Activated T-helper 17 cell treated with anti-CD3 and anti-CD28 coated beads, Interleukin-2, amount 50 U/mL, for 72 hours (primary cell): ENCODE results near the gene MDFIC. TPM values are rescaled to one million over a fixed set of nuclear protein-coding genes. Genes with fewer than 3 reads are reported as not detected.

Experiments
- ATAC-seq: fragments of 150-1000 bp; cut with Tn5 transposase; replicated peaks from 2 replicates; pipeline ENCODE4 v1.10.0; 2021; ENCODE audit warnings: mild to moderate bottlenecking, moderate library complexity
- H3K27ac Mint-ChIP-seq: one replicate; pipeline ENCODE4 v1.8.0; 2022; ENCODE audit warnings: mixed read lengths
- H3K27me3 Mint-ChIP-seq: one replicate; pipeline ENCODE4 v1.8.0; 2022; ENCODE audit warnings: mixed read lengths
- H3K36me3 Mint-ChIP-seq: one replicate; pipeline ENCODE4 v1.8.0; 2022; ENCODE audit warnings: low read depth, mild to moderate bottlenecking, mixed read lengths
- H3K4me1 Mint-ChIP-seq: one replicate; pipeline ENCODE4 v1.8.0; 2022; ENCODE audit warnings: mixed read lengths
- H3K4me3 Mint-ChIP-seq: one replicate; pipeline ENCODE4 v1.8.0; 2022; ENCODE audit warnings: mild to moderate bottlenecking, mixed read lengths
- H3K9me3 Mint-ChIP-seq: one replicate; pipeline ENCODE4 v1.8.0; 2022; ENCODE audit warnings: mixed read lengths
- total RNA-seq, 2 donors: library from RNA; stranded (reverse); gene quantifications; one replicate each; pipeline ENCODE4 v1.2.3, GENCODE V29; 2022

Gene MDFIC
- total RNA-seq, 2 donors from 2014 or later: 64.1 to 97.3 TPM

DNA sequence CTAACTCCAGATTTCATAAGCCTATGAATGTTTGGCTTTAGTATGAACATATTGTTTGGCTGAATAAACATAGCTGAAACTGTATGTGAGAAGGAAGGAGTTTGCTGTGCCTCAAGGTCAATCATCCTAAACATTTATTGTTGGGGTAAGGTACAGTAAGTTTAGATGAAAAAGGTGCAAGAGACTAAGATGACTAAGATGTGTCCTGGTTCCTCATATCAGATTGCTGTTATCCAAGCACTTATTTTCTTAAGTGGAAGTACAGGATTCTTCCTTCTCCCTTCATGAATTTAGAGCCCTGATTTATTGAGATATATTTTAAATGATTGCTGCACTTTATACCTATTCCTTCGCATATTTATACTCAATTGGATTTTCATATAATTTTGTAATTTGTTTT lies 12.2 kb downstream of the MDFIC start:
- Mint-ChIP-seq H3K9me3 (no peaks in the 10 kb centered on the region), H3K4me3 (no peak overlapping the region), H3K4me1 (peaks cover 52% of the 10 kb centered on the region), H3K27me3 (no peaks in the 10 kb centered on the region), H3K27ac (peak overlapping the region; percentile 9), H3K36me3 (peaks cover 27% of the 10 kb centered on the region)
- ATAC-seq: no peak

- Mint-ChIP-seq H3K4me1 (peaks cover 52% of the 10 kb centered on the region), H3K4me3 (no peak overlapping the region), H3K36me3 (peaks cover 33% of the 10 kb centered on the region), H3K27me3 (no peaks in the 10 kb centered on the region), H3K9me3 (no peaks in the 10 kb centered on the region), H3K27ac (peak overlapping the region; percentile 9)
- no peak for ATAC-seq
Observed at GRCh38 chr7:114934713-114935112, 12.8 kb downstream of the MDFIC start.

DNA sequence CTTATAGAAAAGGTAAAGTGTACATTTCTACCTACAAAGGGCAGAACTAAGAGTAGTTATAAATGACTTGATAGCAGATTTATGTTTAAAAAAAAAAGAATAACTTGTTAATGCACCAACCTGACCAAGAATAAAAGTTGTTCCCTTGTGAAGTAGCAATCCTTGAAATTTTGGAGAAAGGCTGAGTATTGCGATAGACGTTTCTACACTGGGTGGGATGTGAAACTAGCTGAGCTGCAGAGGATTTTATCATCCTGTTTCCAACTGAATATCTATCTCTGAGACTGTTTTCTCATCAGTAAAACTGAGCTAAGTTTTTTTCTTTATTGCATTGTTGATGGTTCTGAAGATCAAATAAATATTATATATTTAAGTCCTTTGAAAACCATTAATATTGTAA lies 14.6 kb downstream of the MDFIC start:
- H3K27me3 Mint-ChIP-seq: no peaks in the 10 kb centered on the region
- peaks cover 48% of the 10 kb centered on the region for H3K36me3 Mint-ChIP-seq
- no peak for ATAC-seq
- H3K4me1 Mint-ChIP-seq: peaks cover 60% of the 10 kb centered on the region
- H3K27ac Mint-ChIP-seq: peak overlapping the region; percentile 51
- no peaks in the 10 kb centered on the region for H3K9me3 Mint-ChIP-seq
- no peak overlapping the region for H3K4me3 Mint-ChIP-seq

- Mint-ChIP-seq H3K27ac (peak overlapping the region; percentile 49), H3K27me3 (no peaks in the 10 kb centered on the region), H3K9me3 (no peaks in the 10 kb centered on the region), H3K4me1 (peaks cover 58% of the 10 kb centered on the region), H3K36me3 (peaks cover 58% of the 10 kb centered on the region), H3K4me3 (peak overlapping the region; percentile 43)
- ATAC-seq: no peak
Observed at GRCh38 chr7:114937446-114937845, 15.6 kb downstream of the MDFIC start.

- peak; percentile 60 for ATAC-seq
- Mint-ChIP-seq H3K36me3 (peaks cover 71% of the 10 kb centered on the region), H3K9me3 (no peaks in the 10 kb centered on the region), H3K4me1 (peaks cover 57% of the 10 kb centered on the region), H3K27ac (peak overlapping the region; percentile 78), H3K4me3 (peak overlapping the region; percentile 29), H3K27me3 (no peaks in the 10 kb centered on the region)
Observed at GRCh38 chr7:114938785-114939184, 16.9 kb downstream of the MDFIC start.

DNA sequence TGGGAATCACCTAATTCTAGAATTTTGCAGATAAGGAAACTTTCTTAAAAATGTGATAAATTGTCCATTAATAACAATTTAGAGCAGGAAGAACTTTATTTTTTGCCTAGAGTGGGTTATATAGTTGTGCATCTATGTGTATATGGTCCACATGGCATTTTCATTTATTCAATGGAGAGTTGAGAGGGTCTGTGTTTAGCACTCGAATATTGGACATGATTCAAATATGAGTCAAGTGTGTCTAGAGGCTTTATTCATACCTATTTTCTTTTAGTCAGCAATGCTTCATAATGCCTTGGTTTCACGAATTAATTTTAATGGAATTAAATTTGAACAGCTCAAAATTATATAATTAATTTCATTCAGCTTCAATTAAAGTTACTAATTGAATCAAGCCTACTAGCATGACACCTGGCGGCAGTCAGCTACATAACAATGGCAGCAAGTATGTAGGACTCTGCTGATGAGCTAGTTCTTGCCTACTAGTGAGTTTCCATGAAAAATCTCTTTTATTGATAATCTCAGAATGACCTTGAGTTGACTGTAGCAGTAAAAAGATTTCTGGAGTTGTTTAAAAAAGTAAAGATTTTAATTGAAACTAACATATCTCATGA lies 17.7 kb downstream of the MDFIC start:
- H3K4me1 Mint-ChIP-seq: peaks cover 51% of the 10 kb centered on the region

GRCh38 chr7:114940220-114940619 lies 18.3 kb downstream of the MDFIC start:
- H3K4me1 Mint-ChIP-seq: peaks cover 47% of the 10 kb centered on the region
- ATAC-seq: no peak
- H3K4me3 Mint-ChIP-seq: peak overlapping the region; percentile 43
- no peaks in the 10 kb centered on the region for H3K27me3 Mint-ChIP-seq
- H3K27ac Mint-ChIP-seq: peak overlapping the region; percentile 40
- peaks cover 86% of the 10 kb centered on the region for H3K36me3 Mint-ChIP-seq
- H3K9me3 Mint-ChIP-seq: no peaks in the 10 kb centered on the region

More for the DNA sequence above, 17.7 kb downstream of the MDFIC start:
- Mint-ChIP-seq H3K9me3 (no peaks in the 10 kb centered on the region), H3K36me3 (peaks cover 79% of the 10 kb centered on the region), H3K27ac (peak overlapping the region; percentile 78), H3K4me3 (peak overlapping the region; percentile 34), H3K27me3 (no peaks in the 10 kb centered on the region)
- ATAC-seq: peak; percentile 46

- Mint-ChIP-seq H3K27me3 (no peaks in the 10 kb centered on the region), H3K4me3 (peak overlapping the region; percentile 43), H3K27ac (peak overlapping the region; percentile 40), H3K4me1 (peaks cover 46% of the 10 kb centered on the region), H3K9me3 (no peaks in the 10 kb centered on the region), H3K36me3 (peaks cover 91% of the 10 kb centered on the region)
- ATAC-seq: no peak
Observed at GRCh38 chr7:114941692-114942091, 19.8 kb downstream of the MDFIC start.

GRCh38 chr7:114942446-114943175 lies 20.7 kb downstream of the MDFIC start:
- Mint-ChIP-seq H3K9me3 (no peaks in the 10 kb centered on the region), H3K27ac (peak overlapping the region; percentile 65), H3K27me3 (no peaks in the 10 kb centered on the region), H3K36me3 (peaks cover 94% of the 10 kb centered on the region), H3K4me3 (peak overlapping the region; percentile 43), H3K4me1 (peaks cover 49% of the 10 kb centered on the region)
- ATAC-seq: peak; percentile 48

- Mint-ChIP-seq H3K4me1 (peaks cover 56% of the 10 kb centered on the region), H3K9me3 (no peaks in the 10 kb centered on the region), H3K4me3 (peak overlapping the region; percentile 43), H3K36me3 (peaks cover 96% of the 10 kb centered on the region), H3K27me3 (no peaks in the 10 kb centered on the region), H3K27ac (peak overlapping the region; percentile 65)
- ATAC-seq: no peak
Observed at GRCh38 chr7:114943530-114943929, 21.6 kb downstream of the MDFIC start.

- Mint-ChIP-seq H3K27me3 (no peaks in the 10 kb centered on the region), H3K4me1 (peaks cover 59% of the 10 kb centered on the region), H3K9me3 (no peaks in the 10 kb centered on the region), H3K27ac (peak overlapping the region; percentile 33), H3K4me3 (no peak overlapping the region), H3K36me3 (peaks cover 96% of the 10 kb centered on the region)
- no peak for ATAC-seq
Observed at GRCh38 chr7:114943953-114944744, 22.3 kb downstream of the MDFIC start.

DNA sequence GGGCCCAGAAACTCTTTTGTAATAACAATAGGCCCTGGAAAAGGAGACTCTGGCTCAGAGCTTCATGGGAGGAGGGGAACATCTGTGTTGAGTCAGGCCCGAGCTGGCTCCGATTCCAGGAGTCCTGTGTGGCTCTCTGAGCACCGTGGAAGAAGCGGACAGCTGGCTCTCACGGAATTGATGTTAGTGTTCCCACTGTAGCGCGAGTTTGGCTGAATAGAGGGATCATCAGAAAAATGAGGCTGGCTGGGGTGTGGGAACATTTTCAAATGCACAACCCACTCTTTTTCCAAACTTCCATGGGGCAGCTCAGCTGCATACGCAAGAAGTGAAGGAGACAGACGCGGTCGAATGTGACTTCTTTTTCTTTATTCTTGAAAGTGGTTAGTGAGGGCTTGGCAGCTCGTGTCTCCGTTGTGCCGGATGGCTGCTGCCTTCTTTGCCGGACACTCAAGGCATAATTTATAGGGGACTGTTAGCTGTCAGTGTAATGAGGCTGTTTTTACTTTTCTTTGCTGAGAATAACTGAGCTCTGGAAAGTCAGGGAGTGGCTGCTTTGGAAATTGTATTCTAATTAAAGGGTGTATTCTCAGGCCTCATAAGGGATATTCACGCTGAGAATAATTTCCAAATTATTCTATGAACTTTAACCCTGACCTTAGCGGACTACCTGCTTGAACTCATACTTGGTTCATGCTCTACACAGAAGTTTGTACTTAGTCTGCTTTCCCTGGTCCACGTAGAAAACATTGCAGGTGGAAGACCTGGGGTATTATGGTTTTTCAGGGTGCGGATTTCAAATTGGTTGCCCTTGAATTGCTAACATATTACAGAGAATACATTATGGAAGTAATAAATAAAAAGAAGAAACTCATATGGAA lies 23.1 kb downstream of the MDFIC start:
- H3K4me1 Mint-ChIP-seq: peaks cover 66% of the 10 kb centered on the region
- H3K9me3 Mint-ChIP-seq: no peaks in the 10 kb centered on the region
- no peak for ATAC-seq
- H3K4me3 Mint-ChIP-seq: no peak overlapping the region
- peaks cover 99% of the 10 kb centered on the region for H3K36me3 Mint-ChIP-seq
- H3K27me3 Mint-ChIP-seq: no peaks in the 10 kb centered on the region
- peak overlapping the region; percentile 33 for H3K27ac Mint-ChIP-seq

- no peaks in the 10 kb centered on the region for H3K27me3 Mint-ChIP-seq
- peak overlapping the region; percentile 24 for H3K4me3 Mint-ChIP-seq
- H3K36me3 Mint-ChIP-seq: peaks cover 83% of the 10 kb centered on the region
- no peak for ATAC-seq
- H3K9me3 Mint-ChIP-seq: no peaks in the 10 kb centered on the region
- H3K4me1 Mint-ChIP-seq: peaks cover 46% of the 10 kb centered on the region
- peak overlapping the region; percentile 16 for H3K27ac Mint-ChIP-seq
Observed at GRCh38 chr7:114949231-114949630, 27.3 kb downstream of the MDFIC start.

- peaks cover 59% of the 10 kb centered on the region for H3K4me1 Mint-ChIP-seq
- H3K4me3 Mint-ChIP-seq: no peak overlapping the region
- no peaks in the 10 kb centered on the region for H3K9me3 Mint-ChIP-seq
- no peak for ATAC-seq
- H3K36me3 Mint-ChIP-seq: peaks cover 82% of the 10 kb centered on the region
- no peaks in the 10 kb centered on the region for H3K27me3 Mint-ChIP-seq
- no peak overlapping the region for H3K27ac Mint-ChIP-seq
Observed at GRCh38 chr7:114952296-114952695, 30.4 kb downstream of the MDFIC start.
